Measurements from ENCODE around the gene DNM3.

Gene DNM3

DNA sequence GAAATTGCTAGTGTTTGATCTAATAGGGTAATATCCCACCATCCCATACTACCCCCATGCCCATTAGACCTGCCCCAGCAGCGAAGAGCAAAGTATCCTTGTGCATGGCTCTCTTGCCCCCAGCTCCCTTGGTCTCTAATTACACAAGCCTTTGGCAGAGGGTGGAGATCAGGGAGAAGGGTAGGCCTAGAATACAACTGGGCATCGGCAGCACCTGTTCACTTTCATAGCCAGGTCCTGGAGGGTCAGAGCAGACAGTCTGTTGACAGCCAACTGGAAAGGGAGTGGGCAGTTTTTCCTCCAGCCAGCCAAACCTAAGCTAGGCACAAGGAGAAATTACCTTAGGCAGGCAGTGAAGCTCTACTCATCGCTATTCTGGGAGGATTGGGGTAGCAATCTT lies 605.2 kb downstream of the DNM3 start:
- Histone ChIP-seq H3K36me3 (ENCODE audit: control insufficient read depth, insufficient read depth, low read length) (no peaks in the 10 kb centered on the region; the same call in none of the 2 replicates), H3K27me3 (replicated peaks; ENCODE audit: control insufficient read depth, insufficient read depth, low read length) (no peaks in the 10 kb centered on the region), H3K4me3 (replicated peaks; ENCODE audit: low read depth, low read length) (no peak overlapping the region)
- no peak for TF ChIP-seq CTCF (IDR thresholded peaks at IDR 0.05; ENCODE audit: insufficient read depth, low read length, poor library complexity, severe bottlenecking)
- DNase-seq (ENCODE audit: extremely low read depth, insufficient read length): no peak

DNA sequence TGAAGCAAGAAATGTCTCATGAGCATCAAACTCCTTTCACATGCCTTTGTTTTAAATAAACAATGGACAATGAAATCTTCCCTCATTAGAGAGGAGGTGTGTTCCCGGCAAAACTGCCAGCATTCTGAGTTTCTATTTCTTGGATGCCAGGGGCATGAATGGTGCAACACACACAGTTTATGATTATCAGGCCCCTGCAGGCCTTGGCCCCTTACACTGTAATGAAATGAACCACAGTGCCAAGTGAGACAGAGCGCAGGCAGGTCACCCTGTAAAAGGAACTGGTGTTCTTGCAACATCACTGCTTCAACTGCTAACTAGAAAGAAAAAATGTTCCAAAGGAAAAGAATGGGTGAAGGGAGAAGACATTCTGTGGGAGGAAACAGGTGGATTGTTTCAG lies 606.3 kb downstream of the DNM3 start:
- Histone ChIP-seq H3K36me3 (ENCODE audit: control insufficient read depth, insufficient read depth, low read length) (no peaks in the 10 kb centered on the region; the same call in 1 of the 2 replicates), H3K27me3 (replicated peaks; ENCODE audit: control insufficient read depth, insufficient read depth, low read length) (no peaks in the 10 kb centered on the region), H3K4me3 (replicated peaks; ENCODE audit: low read depth, low read length) (no peak overlapping the region)
- no peak for TF ChIP-seq CTCF (IDR thresholded peaks at IDR 0.05; ENCODE audit: insufficient read depth, low read length, poor library complexity, severe bottlenecking)
- DNase-seq (ENCODE audit: extremely low read depth, insufficient read length): no peak

GRCh38 chr1:172448995-172449584 lies 607.8 kb downstream of the DNM3 start:
- TF ChIP-seq CTCF (IDR thresholded peaks at IDR 0.05; ENCODE audit: insufficient read depth, low read length, poor library complexity, severe bottlenecking): no peak
- Histone ChIP-seq H3K27me3 (replicated peaks; ENCODE audit: control insufficient read depth, insufficient read depth, low read length) (no peaks in the 10 kb centered on the region), H3K4me3 (replicated peaks; ENCODE audit: low read depth, low read length) (no peak overlapping the region), H3K36me3 (ENCODE audit: control insufficient read depth, insufficient read depth, low read length) (no peaks in the 10 kb centered on the region; the same call in 1 of the 2 replicates)
- DNase-seq (ENCODE audit: extremely low read depth, insufficient read length): no peak

- Histone ChIP-seq H3K27me3 (replicated peaks; ENCODE audit: control insufficient read depth, insufficient read depth, low read length) (no peaks in the 10 kb centered on the region), H3K36me3 (ENCODE audit: control insufficient read depth, insufficient read depth, low read length) (no peaks in the 10 kb centered on the region; the same call in 1 of the 2 replicates), H3K4me3 (replicated peaks; ENCODE audit: low read depth, low read length) (no peak overlapping the region)
- TF ChIP-seq CTCF (IDR thresholded peaks at IDR 0.05; ENCODE audit: insufficient read depth, low read length, poor library complexity, severe bottlenecking): peak; percentile 86
- DNase-seq (ENCODE audit: extremely low read depth, insufficient read length): peak; percentile 36
Observed at GRCh38 chr1:172449585-172450523, 608.6 kb downstream of the DNM3 start.

DNA sequence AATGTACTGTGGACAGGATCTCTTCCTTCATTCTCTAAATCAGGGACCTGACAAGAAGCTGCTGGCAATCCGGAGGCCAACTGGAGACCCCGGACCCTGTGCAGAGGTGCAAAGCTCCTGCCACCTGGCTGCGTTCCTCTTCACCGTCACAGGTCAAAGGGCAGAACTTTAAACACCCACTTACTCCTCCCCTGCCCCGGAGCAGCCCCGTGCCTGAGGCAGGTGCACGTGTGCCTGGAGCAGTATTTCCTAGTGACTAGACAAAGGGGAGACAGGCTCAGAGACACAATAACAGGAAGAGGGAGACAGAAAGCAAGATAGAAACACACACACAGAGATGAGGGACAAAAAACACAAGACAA lies 609.2 kb downstream of the DNM3 start:
- no peak for DNase-seq (ENCODE audit: extremely low read depth, insufficient read length)
- Histone ChIP-seq H3K27me3 (replicated peaks; ENCODE audit: control insufficient read depth, insufficient read depth, low read length) (no peaks in the 10 kb centered on the region), H3K4me3 (replicated peaks; ENCODE audit: low read depth, low read length) (no peak overlapping the region), H3K36me3 (ENCODE audit: control insufficient read depth, insufficient read depth, low read length) (no peaks in the 10 kb centered on the region; the same call in 1 of the 2 replicates)
- TF ChIP-seq CTCF (IDR thresholded peaks at IDR 0.05; ENCODE audit: insufficient read depth, low read length, poor library complexity, severe bottlenecking): no peak
